GM10248 (cell line): Measurements from ENCODE around the gene LRRTM4.
"Not testable (repeated sequence)": the region's sequence is repeated elsewhere in the genome, so short reads cannot be mapped to it uniquely, and the experiment has no call there.

Experiments used
- CTCF ChIA-PET: fragments of 300-600 bp; sonication (Branson Sonifier 250); formaldehyde crosslinking; extraction: SDS; loops from one replicate; lab custom pipeline; 2021; ENCODE audit warnings: antibody characterized with exemption; lab: Yijun Ruan, JAX
- POLR2A ChIA-PET: fragments of 350-650 bp; sonication (Branson Sonifier 250); formaldehyde crosslinking; extraction: SDS; loops from one replicate; lab custom pipeline; 2020; ENCODE audit warnings: antibody characterized with exemption; lab: Yijun Ruan, JAX
- DNase-seq: peaks from one replicate; pipeline ENCODE4 v3.0.0; 2012; ENCODE audit errors: extremely low spot score
- CTCF ChIP-seq: IDR thresholded peaks from 2 replicates; pipeline ENCODE4 v1.5.1; 2012; ENCODE audit warnings: mild to moderate bottlenecking, low read depth; ENCODE audit errors: extremely low read depth, missing control alignments, control extremely low read depth

LRRTM4 gene

GRCh38 chr2:77105008-77105407 lies 417.2 kb downstream of the LRRTM4 start:
- CTCF ChIA-PET: no interaction called here
- DNase-seq: no peak
- no peak for TF ChIP-seq CTCF
- POLR2A ChIA-PET: no interaction called here

GRCh38 chr2:77104554-77104953 lies 417.6 kb downstream of the LRRTM4 start:
- DNase-seq: no peak
- ChIA-PET CTCF (no interaction called here), POLR2A (no interaction called here)
- no peak for TF ChIP-seq CTCF

- ChIA-PET POLR2A (no interaction called here), CTCF (no interaction called here)
- TF ChIP-seq CTCF: no peak
- DNase-seq: no peak
Observed at GRCh38 chr2:77102927-77103326, 419.2 kb downstream of the LRRTM4 start.

DNA sequence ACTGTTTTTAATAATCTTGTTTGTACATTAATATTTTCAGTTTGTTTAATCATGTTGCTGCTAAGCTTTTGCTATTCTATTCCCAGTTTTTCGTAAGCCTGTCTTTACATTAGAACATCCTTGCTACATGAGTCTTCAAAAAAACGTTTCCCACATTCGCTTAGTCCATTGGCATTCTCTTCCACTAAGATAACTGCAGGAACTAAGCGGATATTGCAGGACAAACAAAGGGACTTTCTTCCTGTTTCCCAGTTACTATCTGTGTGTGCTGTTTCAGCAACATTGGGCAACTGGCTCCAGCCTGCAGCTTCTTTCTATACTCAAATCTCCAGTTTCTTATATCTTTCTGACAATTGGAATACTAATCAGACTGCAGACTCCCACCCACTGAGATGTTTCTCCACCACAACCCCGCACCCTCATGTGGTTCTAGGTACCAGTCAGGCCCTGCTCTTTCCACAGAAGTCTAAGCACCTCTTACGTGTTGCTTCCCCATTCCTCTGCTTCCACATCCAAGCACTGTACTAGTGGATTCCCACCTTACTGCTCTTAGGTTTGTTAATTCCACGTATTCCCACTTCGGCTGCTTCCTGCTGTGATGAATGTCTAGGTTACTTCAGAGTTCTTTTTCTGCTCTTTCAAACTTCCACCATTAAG lies 420.3 kb downstream of the LRRTM4 start:
- POLR2A ChIA-PET: no interaction called here
- CTCF ChIA-PET: no interaction called here
- TF ChIP-seq CTCF: no peak
- no peak for DNase-seq

GRCh38 chr2:77099961-77100360 lies 422.2 kb downstream of the LRRTM4 start:
- no peak for TF ChIP-seq CTCF
- POLR2A ChIA-PET: no interaction called here
- no peak for DNase-seq
- CTCF ChIA-PET: no interaction called here

- CTCF ChIA-PET, POLR2A ChIA-PET, DNase-seq: not testable (repeated sequence)
Observed at GRCh38 chr2:77095525-77095924, 426.7 kb downstream of the LRRTM4 start.

GRCh38 chr2:77095096-77095495 lies 427.1 kb downstream of the LRRTM4 start:
- ChIA-PET POLR2A (no interaction called here), CTCF (no interaction called here)
- no peak for TF ChIP-seq CTCF
- DNase-seq: no peak

- DNase-seq, CTCF ChIA-PET, POLR2A ChIA-PET: not testable (repeated sequence)
Observed at GRCh38 chr2:77088424-77088823, 433.8 kb downstream of the LRRTM4 start.
